ENCODE data around the gene C1orf116. TPM values are rescaled to one million over a fixed set of nuclear protein-coding genes. Genes with fewer than 3 reads are reported as not detected.

C1orf116 gene
- total RNA-seq, 1 experiment from 2014 or later: 124 TPM

GRCh38 chr1:207014728-207015127, 17.8 kb downstream of the C1orf116 start:
- Mint-ChIP-seq H3K27me3 (ENCODE audit: unreplicated experiment) (no peaks in the 10 kb centered on the region), H3K27ac (ENCODE audit: unreplicated experiment) (peak overlapping the region; percentile 14), H3K4me1 (ENCODE audit: low read depth, unreplicated experiment) (peaks cover 88% of the 10 kb centered on the region), H3K4me3 (ENCODE audit: low read depth, unreplicated experiment) (no peak overlapping the region), H3K9me3 (ENCODE audit: low read depth, unreplicated experiment) (peaks cover 7% of the 10 kb centered on the region), H3K36me3 (ENCODE audit: insufficient read depth, unreplicated experiment) (peaks cover 28% of the 10 kb centered on the region)
- TF ChIP-seq CTCF (IDR thresholded peaks at IDR 0.05; ENCODE audit: unreplicated experiment): no peak
- CTCF ChIA-PET: interaction anchor here (0.6 kb wide), 1 partner anchor 10 kb away, joined by 4 read pairs; no protein-coding TSS in a partner anchor
- no peak for DNase-seq
- no TSS peak for BruUV-seq (replicated peaks)
- intact Hi-C loops (cut with micrococcal nuclease; ENCODE audit: unreplicated experiment): no loop called here

DNA sequence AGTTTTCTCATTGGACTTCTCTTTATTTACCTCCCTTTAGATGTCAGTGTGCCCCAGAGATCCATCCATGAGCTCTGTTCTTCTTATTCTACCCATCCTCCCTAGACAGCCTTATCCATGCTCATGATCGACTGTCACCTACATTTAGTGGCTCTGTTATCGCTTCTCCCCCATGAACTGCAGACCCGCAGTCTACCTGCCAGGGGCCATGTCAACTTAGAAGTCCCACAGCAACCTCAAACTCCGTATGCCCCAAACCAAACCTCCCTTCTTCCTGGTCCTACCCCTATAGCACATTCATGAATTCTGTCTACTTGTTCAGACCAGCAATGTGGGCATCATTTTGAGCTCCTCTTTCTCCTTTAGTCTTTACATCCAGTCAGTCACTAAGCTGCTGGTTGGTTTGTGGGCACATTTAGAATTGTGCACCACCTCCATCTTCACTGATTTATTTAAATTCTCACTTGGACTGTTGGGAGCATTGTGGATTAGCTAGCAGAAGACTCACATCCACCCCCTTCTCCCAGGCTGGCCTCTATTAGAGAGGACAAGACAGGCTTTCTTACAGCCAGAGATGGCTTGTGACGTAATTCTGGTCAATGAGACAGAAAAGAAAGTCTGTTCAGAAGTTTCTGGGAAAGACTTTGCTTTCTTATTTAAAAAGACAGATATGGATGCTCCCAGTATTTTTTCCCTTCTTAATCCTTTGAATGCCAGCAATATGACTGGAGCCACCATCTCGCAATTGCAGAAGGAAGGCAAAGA, 19.1 kb downstream of the C1orf116 start:
- no peak overlapping the region for H3K4me3 Mint-ChIP-seq (ENCODE audit: low read depth, unreplicated experiment)
- TF ChIP-seq CTCF (IDR thresholded peaks at IDR 0.05; ENCODE audit: unreplicated experiment): no peak
- no peak for DNase-seq
- peaks cover 28% of the 10 kb centered on the region for H3K36me3 Mint-ChIP-seq (ENCODE audit: insufficient read depth, unreplicated experiment)
- intact Hi-C loops (cut with micrococcal nuclease; ENCODE audit: unreplicated experiment): no loop called here
- H3K27me3 Mint-ChIP-seq (ENCODE audit: unreplicated experiment): no peaks in the 10 kb centered on the region
- H3K4me1 Mint-ChIP-seq (ENCODE audit: low read depth, unreplicated experiment): peaks cover 88% of the 10 kb centered on the region
- no TSS peak for BruUV-seq (replicated peaks)
- peaks cover 7% of the 10 kb centered on the region for H3K9me3 Mint-ChIP-seq (ENCODE audit: low read depth, unreplicated experiment)
- CTCF ChIA-PET: no interaction called here
- H3K27ac Mint-ChIP-seq (ENCODE audit: unreplicated experiment): no peak overlapping the region

DNA sequence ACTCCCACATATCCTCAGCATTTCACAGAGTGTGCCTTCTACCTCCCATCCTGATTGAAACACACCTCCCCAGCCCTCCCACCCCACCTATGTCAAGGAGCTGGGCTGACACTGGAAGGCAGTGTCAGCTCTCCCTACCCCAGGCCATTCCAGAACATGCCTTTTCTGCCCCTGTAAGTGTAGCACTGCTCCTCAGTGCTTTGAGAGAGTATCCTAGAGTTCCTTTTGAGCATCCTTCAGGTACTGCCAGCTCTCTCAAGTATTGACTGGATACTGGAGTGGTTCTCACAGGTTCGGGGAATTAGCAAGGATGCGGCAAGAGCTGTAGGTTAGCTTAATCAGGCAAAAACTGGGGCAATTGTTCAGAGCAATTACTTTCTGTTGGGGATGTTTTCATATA, 21.8 kb downstream of the C1orf116 start:
- Mint-ChIP-seq H3K27me3 (ENCODE audit: unreplicated experiment) (no peaks in the 10 kb centered on the region), H3K36me3 (ENCODE audit: insufficient read depth, unreplicated experiment) (peaks cover 39% of the 10 kb centered on the region), H3K9me3 (ENCODE audit: low read depth, unreplicated experiment) (peaks cover 9% of the 10 kb centered on the region), H3K27ac (ENCODE audit: unreplicated experiment) (peak overlapping the region; percentile 68), H3K4me1 (ENCODE audit: low read depth, unreplicated experiment) (peaks cover 94% of the 10 kb centered on the region), H3K4me3 (ENCODE audit: low read depth, unreplicated experiment) (no peak overlapping the region)
- CTCF ChIA-PET: interaction anchor here (1.5 to 2.9 kb wide), 3 partner anchors 10 to 42 kb away, joined by 3 to 25 read pairs (median 10); partner anchors contain the start of gene PFKFB2
- intact Hi-C loops (cut with micrococcal nuclease; ENCODE audit: unreplicated experiment): no loop called here
- no peak for TF ChIP-seq CTCF (IDR thresholded peaks at IDR 0.05; ENCODE audit: unreplicated experiment)
- no peak for DNase-seq
- no TSS peak for BruUV-seq (replicated peaks)

DNA sequence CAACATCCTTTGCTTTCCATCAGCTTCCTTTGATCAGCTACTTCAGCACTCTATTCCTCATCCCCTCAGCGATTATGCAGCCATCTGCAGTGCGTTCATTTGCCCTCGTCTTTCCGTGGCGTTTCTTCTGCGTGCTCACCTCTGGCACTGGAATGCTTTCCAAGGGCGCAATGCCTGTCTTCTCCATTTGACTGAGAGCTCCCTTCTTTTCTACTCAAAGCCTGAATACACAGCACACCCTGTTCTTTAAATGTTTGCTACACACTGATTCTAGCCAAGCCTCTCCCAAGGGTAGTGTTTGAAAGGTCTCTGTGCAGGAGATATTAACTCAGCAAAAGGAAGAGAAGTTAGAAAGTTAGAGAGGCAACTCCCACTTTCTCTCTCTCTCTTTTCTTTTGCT, 22.6 kb downstream of the C1orf116 start:
- TF ChIP-seq CTCF (IDR thresholded peaks at IDR 0.05; ENCODE audit: unreplicated experiment): no peak
- peak overlapping the region; percentile 8 for H3K4me3 Mint-ChIP-seq (ENCODE audit: low read depth, unreplicated experiment)

More for the DNA sequence above, 22.6 kb downstream of the C1orf116 start:
- H3K36me3 Mint-ChIP-seq (ENCODE audit: insufficient read depth, unreplicated experiment): peaks cover 42% of the 10 kb centered on the region
- CTCF ChIA-PET: interaction anchor here (1.0 to 2.9 kb wide), 8 partner anchors 10 to 43 kb away, joined by 3 to 25 read pairs (median 4); partner anchors contain the start of genes C1orf116 and PFKFB2
- intact Hi-C loops (cut with micrococcal nuclease; ENCODE audit: unreplicated experiment): loop anchor here (5.0 to 10.0 kb wide), 2 partner anchors 45 to 58 kb away; partner anchors contain the start of genes PFKFB2 and YOD1
- no peak for DNase-seq
- peaks cover 9% of the 10 kb centered on the region for H3K9me3 Mint-ChIP-seq (ENCODE audit: low read depth, unreplicated experiment)
- BruUV-seq (replicated peaks): TSS peak; percentile 72
- H3K4me1 Mint-ChIP-seq (ENCODE audit: low read depth, unreplicated experiment): peaks cover 94% of the 10 kb centered on the region
- H3K27me3 Mint-ChIP-seq (ENCODE audit: unreplicated experiment): no peaks in the 10 kb centered on the region
- peak overlapping the region; percentile 68 for H3K27ac Mint-ChIP-seq (ENCODE audit: unreplicated experiment)

All from Calu3 (cell line).